Hematopoietic multipotent progenitor cell (in vitro differentiated cells): ENCODE data around the gene USP49. TPM values are rescaled to one million over a fixed set of nuclear protein-coding genes. Genes with fewer than 3 reads are reported as not detected.
"Not testable (repeated sequence)": the region's sequence is repeated elsewhere in the genome, so short reads cannot be mapped to it uniquely, and the experiment has no call there.

ENCODE experiments used
- DNase-seq, 3 donors: peaks; one replicate each; pipeline ENCODE4 v3.0.0-alpha.2; 2011 to 2015; ENCODE audit warnings: low read depth in 2 of 3, low spot score in 2 of 3
- total RNA-seq: library from RNA; depleted of rRNA; stranded (reverse); fragments of >200 nt; gene quantifications from one replicate; pipeline ENCODE4 v1.2.3, GENCODE V29; 2012

USP49 gene
- total RNA-seq, 1 donor: 6.2 TPM

DNA sequence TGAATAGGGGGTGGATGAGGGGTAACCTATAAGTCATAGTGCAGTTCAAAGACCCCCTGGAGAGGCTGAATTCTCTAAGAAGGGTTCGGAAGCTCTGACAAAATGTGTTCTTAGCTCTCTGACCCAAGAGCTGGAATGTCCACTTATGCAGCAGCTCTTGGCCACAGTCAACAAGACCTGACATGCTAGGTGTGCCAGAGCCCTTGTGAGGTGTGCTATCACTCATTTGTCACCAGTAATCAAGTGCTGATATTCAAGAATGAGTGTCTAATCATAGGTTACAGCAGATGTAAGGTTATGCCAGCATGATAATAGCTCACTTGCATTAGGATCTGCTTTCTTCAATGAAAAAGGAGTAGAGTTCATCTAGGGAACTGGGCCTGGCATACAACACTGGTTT lies 79.6 kb downstream of the USP49 start:
- no peak for DNase-seq

GRCh38 chr6:41814629-41815028 lies 80.5 kb downstream of the USP49 start:
- no peak for DNase-seq

- DNase-seq: no peak
Observed at GRCh38 chr6:41813956-41814355, 81.2 kb downstream of the USP49 start.

- no peak for DNase-seq
Observed at GRCh38 chr6:41813469-41813868, 81.7 kb downstream of the USP49 start.

- not testable (repeated sequence) for DNase-seq
Observed at GRCh38 chr6:41811946-41812345, 83.2 kb downstream of the USP49 start.

- no peak for DNase-seq
Observed at GRCh38 chr6:41811095-41811494, 84.1 kb downstream of the USP49 start.

- DNase-seq: no peak
Observed at GRCh38 chr6:41805830-41806774, 89.1 kb downstream of the USP49 start.

DNA sequence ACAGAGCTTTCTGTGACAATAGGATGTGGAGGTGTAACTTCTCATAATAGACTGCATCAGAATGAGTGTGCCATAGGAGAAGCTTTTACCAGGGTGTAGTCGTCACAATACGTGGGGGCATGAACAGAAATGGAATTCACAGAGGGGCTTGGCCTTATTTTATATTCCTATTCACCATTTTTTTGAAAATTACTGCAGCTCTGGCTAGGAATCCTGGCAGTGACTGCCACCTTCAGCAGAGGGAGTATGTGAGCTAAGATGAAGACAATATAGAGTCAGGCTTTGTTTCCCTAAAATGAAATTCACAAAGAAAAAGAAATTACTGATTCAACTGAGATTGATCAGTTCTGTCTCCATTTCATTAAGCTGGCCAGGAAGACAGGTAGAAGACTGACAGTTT lies 93.8 kb downstream of the USP49 start:
- peak in 1 of 3 donors; percentile 32 for DNase-seq

- DNase-seq: no peak
Observed at GRCh38 chr6:41799559-41799911, 95.6 kb downstream of the USP49 start.

GRCh38 chr6:41798901-41799558 lies 96.1 kb downstream of the USP49 start:
- no peak for DNase-seq

- no peak for DNase-seq
Observed at GRCh38 chr6:41796474-41796873, 98.7 kb downstream of the USP49 start.

DNA sequence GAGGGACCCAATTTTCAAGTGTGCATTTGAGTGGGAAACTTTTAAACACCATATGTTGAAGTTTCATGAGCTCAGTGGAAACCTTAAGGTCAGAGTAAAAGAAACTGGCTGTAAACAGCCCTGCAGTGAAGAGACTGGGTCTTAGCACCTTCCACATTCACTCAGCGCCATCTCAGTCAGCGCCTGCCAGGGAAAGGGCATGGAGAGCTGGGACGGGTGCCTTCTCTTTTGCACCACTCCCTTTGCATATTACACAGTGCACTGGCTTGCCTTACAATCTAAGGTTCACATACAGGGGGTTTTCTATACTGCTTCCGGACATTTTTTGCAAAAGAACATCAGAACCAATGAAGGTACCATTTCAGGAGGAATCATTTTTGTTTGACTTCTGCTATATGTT lies 103.2 kb downstream of the USP49 start:
- no peak for DNase-seq

DNA sequence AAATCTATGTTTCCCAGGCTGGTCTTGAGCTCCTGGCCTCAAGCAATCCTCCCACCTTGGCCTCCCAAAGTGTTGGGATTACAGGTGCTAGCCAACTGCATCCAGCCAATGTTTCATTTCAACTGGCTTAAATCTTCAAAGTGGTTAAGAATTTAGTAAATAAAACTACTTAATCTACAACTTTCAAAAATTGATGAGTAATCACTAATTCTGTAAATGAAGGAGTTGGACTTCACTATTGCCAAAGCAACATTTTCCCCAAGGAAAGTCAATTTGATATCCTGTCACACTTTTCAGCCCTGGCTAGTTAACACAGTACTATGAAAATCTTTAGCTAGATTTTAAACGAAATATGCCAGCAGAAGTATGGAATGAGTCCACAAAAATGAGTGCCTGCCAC lies 103.9 kb downstream of the USP49 start:
- no peak for DNase-seq

GRCh38 chr6:41790045-41790444 lies 105.1 kb downstream of the USP49 start:
- no peak for DNase-seq

DNA sequence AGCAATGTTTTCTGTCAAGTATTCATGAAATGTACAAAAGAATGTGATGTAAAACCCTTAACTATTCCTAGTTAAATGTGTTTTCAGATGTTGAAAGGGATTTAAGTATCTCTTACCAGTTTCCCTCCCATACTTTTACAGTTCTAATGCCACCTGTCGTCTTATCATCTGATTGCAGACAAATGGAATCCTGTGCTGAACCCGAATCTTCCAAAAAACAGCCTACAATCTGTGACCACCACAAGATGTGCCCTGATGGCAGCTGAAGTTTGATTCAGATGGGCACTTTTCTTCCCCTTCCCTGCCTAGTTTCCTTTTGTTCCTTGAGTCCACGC lies 105.8 kb downstream of the USP49 start:
- no peak for DNase-seq

- DNase-seq: peak; percentile 91 to 95 (median 95)
Observed at GRCh38 chr6:41787219-41787917, 107.8 kb downstream of the USP49 start, which contains the start of gene TOMM6. Gene TOMM6 (plus strand): TSS chr6:41787694. CDS start chr6:41787698, 4 bp downstream.

DNA sequence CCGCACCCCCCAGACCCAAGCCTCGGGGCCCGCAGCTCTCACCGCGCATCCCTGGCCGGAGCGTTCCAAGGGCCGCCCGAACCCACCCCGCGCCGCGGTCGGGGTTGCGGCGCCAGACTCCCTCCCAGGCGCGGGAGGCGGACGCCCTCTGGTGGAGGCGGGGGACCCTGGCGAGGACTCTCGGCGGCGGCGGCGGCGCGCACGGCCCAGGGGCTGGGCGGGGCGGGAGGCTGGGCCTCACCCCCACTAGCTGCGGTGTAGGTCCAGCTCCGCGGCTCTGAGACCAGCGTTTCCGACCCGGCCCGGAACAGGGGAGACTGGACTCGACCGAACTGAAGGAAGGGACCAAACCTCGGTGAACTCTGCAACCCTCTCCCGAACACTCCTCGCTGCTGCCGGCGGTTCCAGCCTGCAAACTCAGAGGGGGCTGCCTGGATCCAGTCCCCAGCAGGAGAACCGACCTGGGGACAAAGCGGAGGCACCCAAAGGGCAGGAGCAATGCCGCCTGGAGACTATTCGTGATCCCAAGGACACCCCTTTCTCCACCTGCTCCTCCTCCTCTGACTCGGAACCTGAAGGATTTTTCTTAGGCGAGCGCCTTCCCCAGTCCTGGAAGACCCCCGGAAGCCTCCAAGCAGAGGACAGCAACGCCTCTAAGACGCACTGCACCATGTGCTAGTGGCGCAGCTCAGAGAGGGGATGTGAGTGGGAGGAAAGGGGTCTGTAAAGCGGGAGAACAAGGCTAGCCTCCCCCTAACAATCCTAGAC lies 108.5 kb downstream of the USP49 start:
- peak; percentile 68 to 84 (median 79) for DNase-seq

GRCh38 chr6:41785689-41786450 lies 109.3 kb downstream of the USP49 start:
- DNase-seq: no peak

DNA sequence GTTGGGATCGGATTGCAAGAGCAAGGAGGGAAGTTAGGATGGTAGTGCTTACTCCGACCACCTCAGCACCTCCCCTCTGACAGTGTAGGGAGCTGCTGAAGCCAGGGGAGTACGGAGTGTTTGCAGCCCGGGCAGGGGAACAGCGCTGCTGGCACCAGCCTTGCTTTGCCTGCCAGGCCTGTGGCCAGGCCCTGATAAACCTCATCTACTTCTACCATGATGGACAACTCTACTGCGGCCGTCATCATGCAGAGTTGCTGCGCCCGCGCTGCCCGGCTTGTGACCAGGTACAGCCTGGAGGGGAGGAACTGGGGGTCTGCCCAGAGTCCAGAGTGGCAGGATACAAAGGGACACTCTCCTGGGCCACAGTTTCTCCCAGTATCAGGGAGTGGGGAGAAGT lies 109.9 kb downstream of the USP49 start:
- no peak for DNase-seq

DNA sequence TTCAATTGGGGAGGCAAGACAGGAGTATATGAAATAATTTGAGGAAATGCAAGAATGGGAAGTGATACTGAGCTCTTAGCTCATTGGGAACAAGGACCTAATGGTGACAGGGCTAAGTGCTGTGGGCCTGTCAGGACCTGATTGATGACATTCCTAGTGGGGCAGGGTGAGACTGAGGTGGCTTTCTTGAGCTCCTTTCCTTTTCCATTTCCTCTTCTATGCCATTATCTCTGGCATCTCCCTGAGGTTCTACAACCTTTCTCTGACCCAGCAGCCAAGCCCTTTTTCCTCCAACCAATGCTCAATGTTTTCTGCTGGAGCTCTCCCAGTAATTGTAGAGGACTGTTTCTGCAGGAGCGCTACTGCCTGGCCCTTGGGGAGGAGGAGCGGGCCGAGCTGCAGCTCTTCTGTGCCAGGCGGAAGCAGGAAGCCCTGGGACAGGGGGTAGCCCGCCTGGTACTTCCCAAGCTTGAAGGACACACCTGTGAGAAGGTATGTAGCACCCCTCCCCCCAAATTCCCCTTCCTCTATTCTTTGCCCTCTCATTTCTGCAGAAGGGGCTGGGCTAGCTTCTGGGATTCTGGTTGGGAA lies 110.5 kb downstream of the USP49 start:
- DNase-seq: no peak
